NCI-H82 (cell line): ENCODE data around the gene ZNF648.
"Not testable (repeated sequence)": the region's sequence is repeated elsewhere in the genome, so short reads cannot be mapped to it uniquely, and the experiment has no call there.

ENCODE experiments used
- DNase-seq: peaks from one replicate; lab custom pipeline; 2025; lab: John Stamatoyannopoulos, UW

Gene ZNF648

GRCh38 chr1:182061594-182061993 lies at the start of gene ZNF648:
ZNF648 (minus strand) TSS chr1:182061712; CDS start chr1:182058010, 3,702 bp downstream.
- peak; percentile 17 for DNase-seq

- DNase-seq, result no peak
Measured at GRCh38 chr1:182110635-182111034, 49.1 kb upstream of the ZNF648 start.

GRCh38 chr1:182109771-182110170 lies 48.3 kb upstream of the ZNF648 start:
- DNase-seq, result no peak

- no peak for DNase-seq
Measured at GRCh38 chr1:182107209-182107608, 45.7 kb upstream of the ZNF648 start.

- DNase-seq, result no peak
Measured at GRCh38 chr1:182102043-182102416, 40.5 kb upstream of the ZNF648 start.

GRCh38 chr1:182101415-182102042 lies 40.0 kb upstream of the ZNF648 start:
- DNase-seq, result peak; percentile 37

- no peak for DNase-seq
Measured at GRCh38 chr1:182098301-182098700, 36.8 kb upstream of the ZNF648 start.

GRCh38 chr1:182095946-182096345 lies 34.4 kb upstream of the ZNF648 start:
- DNase-seq, result no peak

- DNase-seq, result not testable (repeated sequence)
Measured at GRCh38 chr1:182094514-182095005, 33.0 kb upstream of the ZNF648 start.

GRCh38 chr1:182093781-182094180 lies 32.3 kb upstream of the ZNF648 start:
- DNase-seq, result no peak

GRCh38 chr1:182092336-182092735 lies 30.8 kb upstream of the ZNF648 start:
- no peak for DNase-seq

- DNase-seq, result no peak
Measured at GRCh38 chr1:182091083-182091482, 29.6 kb upstream of the ZNF648 start.

- no peak for DNase-seq
Measured at GRCh38 chr1:182087719-182088350, 26.3 kb upstream of the ZNF648 start.

GRCh38 chr1:182087304-182087703 lies 25.8 kb upstream of the ZNF648 start:
- DNase-seq, result no peak

- no peak for DNase-seq
Measured at GRCh38 chr1:182086620-182087019, 25.1 kb upstream of the ZNF648 start.

- no peak for DNase-seq
Measured at GRCh38 chr1:182086136-182086535, 24.6 kb upstream of the ZNF648 start.

GRCh38 chr1:182085726-182086125 lies 24.2 kb upstream of the ZNF648 start:
- no peak for DNase-seq

GRCh38 chr1:182084487-182085316 lies 23.2 kb upstream of the ZNF648 start:
- peak; percentile 92 for DNase-seq

GRCh38 chr1:182083851-182084486 lies 22.5 kb upstream of the ZNF648 start:
- no peak for DNase-seq

GRCh38 chr1:182080955-182081582 lies 19.6 kb upstream of the ZNF648 start:
- peak; percentile 81 for DNase-seq

- DNase-seq, result peak; percentile 37
Measured at GRCh38 chr1:182080040-182080439, 18.5 kb upstream of the ZNF648 start.

GRCh38 chr1:182071924-182072323 lies 10.4 kb upstream of the ZNF648 start:
- DNase-seq, result no peak
